IMR-90 (cell line): ENCODE results near the gene MEIS3. TPM values are rescaled to one million over a fixed set of nuclear protein-coding genes. Genes with fewer than 3 reads are reported as not detected.

Experiments
- ATAC-seq: fragments of 200-7000 bp; cut with Tn5 transposase; 2 replicates; pipeline ENCODE4 v1.9.1; 2020; ENCODE audit warnings: low read depth, mild to moderate bottlenecking, moderate library complexity
- BruUV-seq: library from RNA; stranded (reverse); fragments of 400-500 nt; replicated peaks from 2 replicates; lab custom pipeline; 2021; lab: Mats Ljungman, UMichigan
- CTCF ChIA-PET: fragments of 300-600 bp; formaldehyde crosslinking; extraction: SDS; loops from one replicate; lab custom pipeline; 2021; ENCODE audit warnings: antibody characterized with exemption; lab: Yijun Ruan, JAX
- POLR2A ChIA-PET: fragments of 300-600 bp; sonication (Branson Sonifier 250); formaldehyde crosslinking; loops from one replicate; lab custom pipeline; 2022; ENCODE audit warnings: antibody characterized with exemption; ENCODE audit not compliant: unreplicated experiment; lab: Charles Lee
- DNase-seq: peaks from one replicate; pipeline ENCODE4 v3.0.0; 2013
- H2AFZ ChIP-seq: replicated peaks from 2 replicates; pipeline ENCODE3; 2013; ENCODE audit warnings: low read length, mild to moderate bottlenecking; ENCODE audit not compliant: poor library complexity
- H2AK5ac ChIP-seq: 2 replicates; pipeline ENCODE4 v1.6.1; 2013; ENCODE audit warnings: low read depth, low read length, inconsistent platforms
- H2AK9ac ChIP-seq: replicated peaks from 2 replicates; pipeline ENCODE3; 2013; ENCODE audit warnings: mild to moderate bottlenecking, low read depth, low read length, moderate library complexity; ENCODE audit not compliant: poor library complexity
- H2BK120ac ChIP-seq: 2 replicates; pipeline ENCODE4 v1.6.1; 2013; ENCODE audit warnings: low read depth, low read length, inconsistent platforms
- H2BK15ac ChIP-seq: 3 replicates; pipeline ENCODE4 v1.6.1; 2013; ENCODE audit warnings: low read depth, low read length, inconsistent platforms
- H2BK20ac ChIP-seq: 2 replicates; pipeline ENCODE4 v1.6.1; 2013; ENCODE audit warnings: low read depth, mild to moderate bottlenecking, inconsistent platforms, low read length, moderate library complexity
- H2BK5ac ChIP-seq: 2 replicates; pipeline ENCODE4 v1.6.1; 2013; ENCODE audit warnings: mild to moderate bottlenecking, low read depth, low read length, inconsistent platforms; ENCODE audit not compliant: poor library complexity, severe bottlenecking
- H3K14ac ChIP-seq: replicated peaks from 2 replicates; pipeline ENCODE4 v1.6.1; 2013; ENCODE audit warnings: low read depth, low read length, inconsistent platforms
- H3K18ac ChIP-seq: 2 replicates; pipeline ENCODE4 v1.6.1; 2013; ENCODE audit warnings: low read depth, low read length, control low read depth
- H3K23ac ChIP-seq: 2 replicates; pipeline ENCODE4 v1.6.1; 2013; ENCODE audit warnings: low read depth, low read length, inconsistent platforms
- H3K27ac ChIP-seq: 2 replicates; pipeline ENCODE4 v1.5.1; 2013; ENCODE audit warnings: mild to moderate bottlenecking, control low read depth, low read length; ENCODE audit not compliant: insufficient read depth
- H3K27me3 ChIP-seq: 2 replicates; pipeline ENCODE4 v1.6.1; 2013; ENCODE audit warnings: low read length; ENCODE audit not compliant: control insufficient read depth, insufficient read depth
- H3K36me3 ChIP-seq: 2 replicates; pipeline ENCODE4 v1.6.1; 2013; ENCODE audit warnings: low read length, mixed read lengths; ENCODE audit not compliant: control insufficient read depth, insufficient read depth
- H3K4ac ChIP-seq: 2 replicates; pipeline ENCODE4 v1.6.1; 2013; ENCODE audit warnings: low read depth, low read length, inconsistent platforms
- H3K4me1 ChIP-seq: 2 replicates; pipeline ENCODE4 v1.6.1; 2013; ENCODE audit warnings: low read length, mixed read lengths; ENCODE audit not compliant: control insufficient read depth, insufficient read depth
- H3K4me2 ChIP-seq: 2 replicates; pipeline ENCODE4 v1.6.1; 2013; ENCODE audit warnings: low read depth, mild to moderate bottlenecking, control low read depth, low read length, moderate library complexity
- H3K4me3 ChIP-seq: 2 replicates; pipeline ENCODE4 v1.5.1; 2013; ENCODE audit warnings: low read depth, mild to moderate bottlenecking, control low read depth, low read length, moderate library complexity; ENCODE audit not compliant: insufficient read depth
- H3K56ac ChIP-seq: 2 replicates; pipeline ENCODE4 v1.6.1; 2013; ENCODE audit warnings: low read length, inconsistent platforms; ENCODE audit not compliant: insufficient read depth; ENCODE audit errors: extremely low read depth
- H3K79me1 ChIP-seq, 2 experiments: 2 replicates each; pipeline ENCODE4 v1.6.1; 2013; ENCODE audit warnings: low read length in 2 of 2, inconsistent platforms in 1 of 2, low read depth in 1 of 2
- H3K9ac ChIP-seq: 2 replicates; pipeline ENCODE4 v1.6.1; 2013; ENCODE audit warnings: low read depth, low read length, control low read depth
- H3K9me1 ChIP-seq: 2 replicates; pipeline ENCODE4 v1.6.1; 2013; ENCODE audit warnings: low read length, inconsistent platforms; ENCODE audit not compliant: insufficient read depth
- H3K9me3 ChIP-seq: 2 replicates; pipeline ENCODE4 v1.6.1; 2013; ENCODE audit warnings: low read length; ENCODE audit not compliant: control insufficient read depth, insufficient read depth
- H4K20me1 ChIP-seq: 2 replicates; pipeline ENCODE4 v1.6.1; 2013; ENCODE audit warnings: low read length, inconsistent platforms; ENCODE audit not compliant: insufficient read depth
- H4K5ac ChIP-seq: 2 replicates; pipeline ENCODE4 v1.6.1; 2013; ENCODE audit warnings: mild to moderate bottlenecking, low read depth, low read length, control low read depth
- H4K8ac ChIP-seq, 2 experiments: 2 replicates each; pipeline ENCODE4 v1.6.1; 2013; ENCODE audit warnings: low read depth in 2 of 2, low read length in 2 of 2, control low read depth in 1 of 2, inconsistent platforms in 1 of 2
- H4K91ac ChIP-seq: 2 replicates; pipeline ENCODE4 v1.6.1; 2013; ENCODE audit warnings: low read depth, low read length, inconsistent platforms; ENCODE audit not compliant: insufficient read depth
- BHLHE40 ChIP-seq: fragments of 150-350 bp; IDR thresholded peaks from 2 replicates; pipeline ENCODE4 v1.6.1; 2016; ENCODE audit warnings: mild to moderate bottlenecking, low read depth, low read length
- CEBPB ChIP-seq: IDR thresholded peaks from 2 replicates; pipeline ENCODE4 v1.6.1; 2012; ENCODE audit warnings: low read depth, low read length, improper control_type of control experiment
- CHD1 ChIP-seq: IDR thresholded peaks from 2 replicates; pipeline ENCODE4 v1.6.1; 2012; ENCODE audit warnings: low read depth, low read length, improper control_type of control experiment
- FOS ChIP-seq: fragments of 150-350 bp; IDR thresholded peaks from 2 replicates; pipeline ENCODE4 v1.6.1; 2016; ENCODE audit warnings: low read depth, low read length
- MAFK ChIP-seq: IDR thresholded peaks from 2 replicates; pipeline ENCODE4 v1.6.1; 2012; ENCODE audit warnings: low read depth, low read length, improper control_type of control experiment
- MAZ ChIP-seq: IDR thresholded peaks from 2 replicates; pipeline ENCODE4 v1.6.1; 2012; ENCODE audit warnings: low read depth, mild to moderate bottlenecking, low read length, improper control_type of control experiment, moderate library complexity, borderline replicate concordance
- MXI1 ChIP-seq: IDR thresholded peaks from 2 replicates; pipeline ENCODE4 v1.6.1; 2012; ENCODE audit warnings: low read depth, mild to moderate bottlenecking, low read length, moderate library complexity, borderline replicate concordance
- NFE2L2 ChIP-seq: fragments of 150-350 bp; IDR thresholded peaks from 2 replicates; pipeline ENCODE4 v1.6.1; 2016; ENCODE audit warnings: low read depth, mild to moderate bottlenecking, low read length
- POLR2A ChIP-seq: IDR thresholded peaks from 2 replicates; pipeline ENCODE4 v1.6.1; 2012; ENCODE audit warnings: mild to moderate bottlenecking, low read depth, low read length
- RAD21 ChIP-seq: IDR thresholded peaks from 2 replicates; pipeline ENCODE4 v1.6.1; 2012; ENCODE audit warnings: low read length, improper control_type of control experiment
- RCOR1 ChIP-seq: IDR thresholded peaks from 2 replicates; pipeline ENCODE4 v1.6.1; 2012; ENCODE audit warnings: mild to moderate bottlenecking, low read length, improper control_type of control experiment; ENCODE audit not compliant: insufficient replicate concordance
- RFX5 ChIP-seq: IDR thresholded peaks from 2 replicates; pipeline ENCODE4 v1.8.0; 2012; ENCODE audit warnings: low read depth, mild to moderate bottlenecking, low read length, moderate library complexity
- SMC3 ChIP-seq: fragments of 150-350 bp; IDR thresholded peaks from 2 replicates; pipeline ENCODE4 v1.6.1; 2016; ENCODE audit warnings: low read depth, mild to moderate bottlenecking, antibody characterized with exemption, low read length, moderate library complexity
- WGBS, 2 experiments: methylation state at CpG; one replicate each; pipeline versions ENCODE4 v1.1.5 to v1.1.7; 2013; ENCODE audit warnings: missing lambda C conversion rate in 2 of 2; ENCODE audit not compliant: insufficient read length in 1 of 2; ENCODE audit errors: extremely low coverage in 2 of 2; 5-methylcytosine and 5-hydroxymethylcytosine counted together
- dilution Hi-C: fragments of 300-500 bp; cut with HindIII; formaldehyde crosslinking; loops from one replicate; pipeline ENCODE4 v1.14.3; 2018; ENCODE audit warnings: low sequenced_read_pairs; ENCODE audit not compliant: unreplicated experiment
- in situ Hi-C: fragments of 300-500 bp; cut with MboI; formaldehyde crosslinking; loops from 3 replicates; pipeline ENCODE4 v1.14.3; 2019; ENCODE audit warnings: low sequenced_read_pairs, inconsistent platforms, mixed read lengths
- intact Hi-C: fragments of 100-400 bp; cut with micrococcal nuclease; formaldehyde crosslinking; loops from 2 replicates; pipeline ENCODE4 v1.10.0; 2022
- polyA plus RNA-seq, 3 experiments: library from polyadenylated mRNA; depleted of rRNA; stranded (reverse); fragments of >200 nt; gene quantifications; 2 replicates each; pipeline ENCODE4 v1.2.3, GENCODE V29; 2012; ENCODE audit warnings: low replicate concordance in 1 of 3
- total RNA-seq: library from RNA; depleted of rRNA; stranded (reverse); fragments of >200 nt; gene quantifications from 2 replicates; pipeline ENCODE4 v1.2.3, GENCODE V29; 2012
- TF ChIP-seq, protein P1 (sequence below): fragments of 150-350 bp; IDR thresholded peaks from 2 replicates; pipeline ENCODE4 v1.6.1; 2017; ENCODE audit warnings: mild to moderate bottlenecking, antibody characterized with exemption, low read length, low read depth
- TF ChIP-seq, protein P2 (sequence below): conservative IDR thresholded peaks from 2 replicates; pipeline ENCODE4 v1.5.1; 2012; ENCODE audit warnings: mild to moderate bottlenecking, low read depth, low read length, improper control_type of control experiment
- TF ChIP-seq, protein P3 (sequence below): fragments of 150-350 bp; IDR thresholded peaks from 2 replicates; pipeline ENCODE4 v1.6.1; 2016; ENCODE audit warnings: low read depth, mild to moderate bottlenecking, low read length, moderate library complexity, borderline replicate concordance

MEIS3 gene
- total and polyA plus RNA-seq, 2 of the 4 experiments (the other 2 are of a cell fraction): 32.4 to 33.0 TPM

DNA sequence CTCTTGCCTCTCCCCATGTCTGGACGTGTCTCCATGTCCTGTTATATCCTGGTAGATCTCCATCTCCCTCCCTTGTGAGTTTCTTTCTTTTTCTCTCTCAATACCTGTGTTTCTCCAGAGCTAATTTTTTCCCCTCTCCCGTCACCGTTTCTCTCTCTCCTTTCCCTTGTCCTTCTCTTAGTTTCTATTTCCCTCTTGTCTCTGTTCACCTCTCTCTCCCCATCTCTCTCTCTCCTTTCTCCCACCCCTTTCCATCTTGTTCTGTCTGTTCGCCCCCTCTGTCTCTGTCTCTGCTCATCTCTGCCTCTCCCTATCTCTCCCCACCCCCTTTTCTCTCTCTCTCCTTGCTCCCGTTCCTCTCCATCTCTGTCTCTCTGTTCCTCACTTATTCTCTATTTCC, 39.3 kb upstream of the MEIS3 start:
- WGBS, 2 experiments: 22% methylated on average over 4 of the region's 5 CpGs; no CpG with 5 or more reads in 1 of the 2 experiments
- peaks cover 58% of the 10 kb centered on the region for H3K27me3 ChIP-seq

More for the DNA sequence above, 39.3 kb upstream of the MEIS3 start:
- Histone ChIP-seq H4K8ac (no peak overlapping the region), H4K91ac (no peak overlapping the region), H3K9me1 (peaks cover 4% of the 10 kb centered on the region; the same call in 1 of the 2 replicates), H3K27ac (no peak overlapping the region), H3K36me3 (no peaks in the 10 kb centered on the region), H4K20me1 (no peaks in the 10 kb centered on the region), H3K4me2 (no peak overlapping the region), H4K5ac (no peak overlapping the region), H2BK5ac (no peak overlapping the region), H3K4me3 (no peak overlapping the region), H3K56ac (no peak overlapping the region), H3K14ac (no peak overlapping the region), H2BK15ac (no peak overlapping the region), H2AK5ac (no peak overlapping the region), H3K18ac (no peak overlapping the region), H3K23ac (no peak overlapping the region), H3K9ac (no peak overlapping the region), H2AK9ac (no peak overlapping the region), H3K79me1 (no peaks in the 10 kb centered on the region), H2BK20ac (no peak overlapping the region), H2AFZ (no peak overlapping the region), H3K9me3 (peaks cover 25% of the 10 kb centered on the region), H3K4ac (no peak overlapping the region), H3K4me1 (no peaks in the 10 kb centered on the region), H2BK120ac (no peak overlapping the region)
- TF ChIP-seq MXI1 (no peak), RCOR1 (no peak), CEBPB (no peak), NFE2L2 (no peak), MAFK (no peak), CHD1 (no peak), RAD21 (no peak), RFX5 (no peak), FOS (no peak), MAZ (no peak), SMC3 (no peak), BHLHE40 (no peak), POLR2A (no peak)
- TF ChIP-seq, protein P1, sequence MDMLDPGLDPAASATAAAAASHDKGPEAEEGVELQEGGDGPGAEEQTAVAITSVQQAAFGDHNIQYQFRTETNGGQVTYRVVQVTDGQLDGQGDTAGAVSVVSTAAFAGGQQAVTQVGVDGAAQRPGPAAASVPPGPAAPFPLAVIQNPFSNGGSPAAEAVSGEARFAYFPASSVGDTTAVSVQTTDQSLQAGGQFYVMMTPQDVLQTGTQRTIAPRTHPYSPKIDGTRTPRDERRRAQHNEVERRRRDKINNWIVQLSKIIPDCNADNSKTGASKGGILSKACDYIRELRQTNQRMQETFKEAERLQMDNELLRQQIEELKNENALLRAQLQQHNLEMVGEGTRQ: no peak
- TF ChIP-seq, protein P2, sequence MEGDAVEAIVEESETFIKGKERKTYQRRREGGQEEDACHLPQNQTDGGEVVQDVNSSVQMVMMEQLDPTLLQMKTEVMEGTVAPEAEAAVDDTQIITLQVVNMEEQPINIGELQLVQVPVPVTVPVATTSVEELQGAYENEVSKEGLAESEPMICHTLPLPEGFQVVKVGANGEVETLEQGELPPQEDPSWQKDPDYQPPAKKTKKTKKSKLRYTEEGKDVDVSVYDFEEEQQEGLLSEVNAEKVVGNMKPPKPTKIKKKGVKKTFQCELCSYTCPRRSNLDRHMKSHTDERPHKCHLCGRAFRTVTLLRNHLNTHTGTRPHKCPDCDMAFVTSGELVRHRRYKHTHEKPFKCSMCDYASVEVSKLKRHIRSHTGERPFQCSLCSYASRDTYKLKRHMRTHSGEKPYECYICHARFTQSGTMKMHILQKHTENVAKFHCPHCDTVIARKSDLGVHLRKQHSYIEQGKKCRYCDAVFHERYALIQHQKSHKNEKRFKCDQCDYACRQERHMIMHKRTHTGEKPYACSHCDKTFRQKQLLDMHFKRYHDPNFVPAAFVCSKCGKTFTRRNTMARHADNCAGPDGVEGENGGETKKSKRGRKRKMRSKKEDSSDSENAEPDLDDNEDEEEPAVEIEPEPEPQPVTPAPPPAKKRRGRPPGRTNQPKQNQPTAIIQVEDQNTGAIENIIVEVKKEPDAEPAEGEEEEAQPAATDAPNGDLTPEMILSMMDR: no peak
- TF ChIP-seq, protein P3, sequence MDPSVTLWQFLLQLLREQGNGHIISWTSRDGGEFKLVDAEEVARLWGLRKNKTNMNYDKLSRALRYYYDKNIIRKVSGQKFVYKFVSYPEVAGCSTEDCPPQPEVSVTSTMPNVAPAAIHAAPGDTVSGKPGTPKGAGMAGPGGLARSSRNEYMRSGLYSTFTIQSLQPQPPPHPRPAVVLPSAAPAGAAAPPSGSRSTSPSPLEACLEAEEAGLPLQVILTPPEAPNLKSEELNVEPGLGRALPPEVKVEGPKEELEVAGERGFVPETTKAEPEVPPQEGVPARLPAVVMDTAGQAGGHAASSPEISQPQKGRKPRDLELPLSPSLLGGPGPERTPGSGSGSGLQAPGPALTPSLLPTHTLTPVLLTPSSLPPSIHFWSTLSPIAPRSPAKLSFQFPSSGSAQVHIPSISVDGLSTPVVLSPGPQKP: no peak
- dilution Hi-C loops (no loop called here), intact Hi-C loops (no loop called here), in situ Hi-C loops (no loop called here)
- no peak for ATAC-seq
- POLR2A ChIA-PET: no interaction called here
- no peak for DNase-seq
- CTCF ChIA-PET: no interaction called here
- no TSS peak for BruUV-seq
